PC-3 (cell line): ENCODE data around the gene ANKZF1. TPM values are rescaled to one million over a fixed set of nuclear protein-coding genes. Genes with fewer than 3 reads are reported as not detected.
A peak's percentile ranks its signal among the peaks of the same experiment; 100 is the strongest.

Source experiments
- ATAC-seq: fragments of 200-7000 bp; cut with Tn5 transposase; 2 replicates; pipeline ENCODE4 v1.9.1; 2020; ENCODE audit warnings: mild to moderate bottlenecking, moderate library complexity
- BruUV-seq: library from RNA; stranded (reverse); fragments of 400-500 nt; replicated peaks from 2 replicates; lab custom pipeline; 2021; lab: Mats Ljungman, UMichigan
- CTCF ChIA-PET: fragments of 300-600 bp; sonication (Branson Sonifier 250); formaldehyde crosslinking; loops from one replicate; lab custom pipeline; 2022; ENCODE audit warnings: antibody characterized with exemption; lab: Charles Lee
- POLR2A ChIA-PET: fragments of 300-600 bp; sonication (Branson Sonifier 250); formaldehyde crosslinking; loops from one replicate; lab custom pipeline; 2022; ENCODE audit warnings: antibody characterized with exemption; ENCODE audit not compliant: unreplicated experiment; lab: Charles Lee
- DNase-seq: peaks from one replicate; pipeline ENCODE4 v3.0.0-alpha.2; 2015
- H2AFZ ChIP-seq: fragments of 300-600 bp; sonication (generic); 2 replicates; pipeline ENCODE4 v1.6.0; 2016; ENCODE audit warnings: antibody characterized with exemption, low read length
- H3F3A ChIP-seq: fragments of 300-600 bp; sonication (generic); one replicate; pipeline ENCODE4 v1.6.0; 2017; ENCODE audit warnings: antibody characterized with exemption, low read length, control low read depth, mild to moderate bottlenecking; ENCODE audit not compliant: unreplicated experiment
- H3K27ac ChIP-seq: fragments of 300-600 bp; sonication (generic); 2 replicates; pipeline ENCODE4 v1.5.1; 2016; ENCODE audit warnings: mild to moderate bottlenecking, low read length
- H3K27me3 ChIP-seq: fragments of 300-600 bp; sonication (generic); 2 replicates; pipeline ENCODE4 v1.6.1; 2016; ENCODE audit warnings: low read length, mixed read lengths
- H3K36me3 ChIP-seq: fragments of 300-600 bp; sonication (generic); 2 replicates; pipeline ENCODE4 v1.6.1; 2016; ENCODE audit warnings: low read depth, mixed run types, low read length, mixed read lengths
- H3K4me1 ChIP-seq: fragments of 300-600 bp; sonication (generic); 2 replicates; pipeline ENCODE4 v1.5.1; 2016; ENCODE audit warnings: low read length; ENCODE audit not compliant: insufficient read depth
- H3K4me2 ChIP-seq: fragments of 300-600 bp; sonication (generic); 2 replicates; pipeline ENCODE4 v1.6.0; 2016; ENCODE audit warnings: low read length
- H3K4me3 ChIP-seq: fragments of 300-600 bp; sonication (generic); 2 replicates; pipeline ENCODE4 v1.5.1; 2016; ENCODE audit warnings: mild to moderate bottlenecking, low read length, mixed read lengths
- H3K79me2 ChIP-seq: fragments of 300-600 bp; sonication (generic); 2 replicates; pipeline ENCODE4 v1.6.1; 2017; ENCODE audit warnings: low read length, mixed read lengths
- H3K9ac ChIP-seq: fragments of 300-600 bp; sonication (generic); 2 replicates; pipeline ENCODE4 v1.6.0; 2016; ENCODE audit warnings: mild to moderate bottlenecking, low read length
- H3K9me2 ChIP-seq: fragments of 300-600 bp; sonication (generic); replicated peaks from 2 replicates; pipeline ENCODE4 v1.6.1; 2016; ENCODE audit warnings: mixed run types, low read length, mixed read lengths
- H3K9me3 ChIP-seq: fragments of 300-600 bp; sonication (generic); 2 replicates; pipeline ENCODE4 v1.6.1; 2016; ENCODE audit warnings: low read length, mixed read lengths
- H4K20me1 ChIP-seq: fragments of 300-600 bp; sonication (generic); 2 replicates; pipeline ENCODE4 v1.6.1; 2016; ENCODE audit warnings: low read length, mixed read lengths
- CTCF ChIP-seq: fragments of 300-600 bp; sonication (generic); conservative IDR thresholded peaks from 2 replicates; pipeline ENCODE4 v1.5.1; 2017; ENCODE audit warnings: antibody characterized with exemption, low read depth, mild to moderate bottlenecking, low read length
- EZH2 ChIP-seq: fragments of 300-600 bp; sonication (generic); IDR thresholded peaks from one replicate; pipeline ENCODE4 v1.6.1; 2017; ENCODE audit warnings: antibody characterized with exemption, mild to moderate bottlenecking, low read length; ENCODE audit not compliant: unreplicated experiment
- EZH2phosphoT487 ChIP-seq: fragments of 300-600 bp; sonication (generic); IDR thresholded peaks from 2 replicates; pipeline ENCODE4 v1.6.1; 2018; ENCODE audit warnings: mild to moderate bottlenecking, antibody characterized with exemption, low read length, borderline replicate concordance
- intact Hi-C: fragments of 100-400 bp; cut with micrococcal nuclease; formaldehyde crosslinking; loops from 2 replicates; pipeline ENCODE4 v1.9.0; 2023
- total RNA-seq: library from RNA; depleted of rRNA; stranded (reverse); fragments of >200 nt; gene quantifications from 2 replicates; pipeline ENCODE4 v1.2.3, GENCODE V29; 2014

ANKZF1 gene
- total RNA-seq, 1 experiment from 2014 or later, result 67.9 TPM

DNA sequence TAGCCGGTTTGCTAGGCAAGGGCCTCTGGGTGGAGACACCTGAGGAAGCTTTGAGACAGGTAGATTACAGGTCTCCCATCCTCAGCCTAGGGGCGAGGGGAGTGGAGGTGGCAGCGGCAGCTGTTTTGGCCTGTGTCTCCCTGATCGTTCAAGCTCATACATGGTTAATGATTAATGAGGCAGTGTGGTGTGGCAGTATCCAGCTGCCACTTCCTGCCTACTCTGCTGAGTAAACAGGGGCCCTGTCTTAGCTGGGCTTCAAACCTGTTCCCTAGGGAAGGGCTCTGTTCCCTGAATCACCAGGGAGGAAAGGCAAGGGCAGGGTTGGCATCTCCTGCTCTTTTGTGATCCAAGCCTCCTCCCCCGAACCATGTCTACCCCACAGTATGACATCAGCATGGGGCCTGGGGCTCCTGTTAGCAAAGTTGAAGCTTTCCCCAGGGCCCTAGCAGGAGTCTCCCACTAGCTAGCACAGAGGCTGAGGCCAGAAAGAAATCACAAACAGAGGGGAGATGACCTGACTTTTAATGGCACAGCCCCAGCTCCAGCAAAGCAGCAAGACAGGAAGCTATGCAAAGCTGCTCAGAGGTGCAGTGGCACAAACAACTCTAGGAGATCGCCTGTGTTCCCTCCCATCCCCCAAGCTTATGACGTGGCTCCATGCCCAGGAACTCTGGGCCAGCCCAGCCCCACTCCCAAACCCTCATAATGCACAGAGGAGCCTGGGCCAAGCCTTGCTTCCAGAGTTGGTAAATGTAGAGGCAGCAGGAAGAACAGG lies 19.8 kb downstream of the ANKZF1 start:
- ATAC-seq, result peak; percentile 63
- H3K36me3 ChIP-seq, result peaks cover 14% of the 10 kb centered on the region
- peaks cover 5% of the 10 kb centered on the region for H3F3A ChIP-seq
- H3K4me2 ChIP-seq, result peak overlapping the region; percentile 70
- no peaks in the 10 kb centered on the region for H3K27me3 ChIP-seq
- POLR2A ChIA-PET, result interaction anchor here (0.6 to 0.8 kb wide), 4 partner anchors 19 to 32 kb away, joined by 4 to 16 read pairs (median 6); partner anchors contain the start of genes ANKZF1, ATG9A and DNAJB2
- no TSS peak for BruUV-seq
- TF ChIP-seq EZH2phosphoT487 (no peak), EZH2 (no peak), CTCF (no peak)
- H3K4me1 ChIP-seq, result peaks cover 69% of the 10 kb centered on the region
- H3K79me2 ChIP-seq, result peaks cover 58% of the 10 kb centered on the region
- peak overlapping the region; percentile 60 for H3K9ac ChIP-seq
- no peaks in the 10 kb centered on the region for H3K9me3 ChIP-seq
- no peaks in the 10 kb centered on the region for H3K9me2 ChIP-seq
- no peaks in the 10 kb centered on the region for H4K20me1 ChIP-seq
- DNase-seq, result peak; percentile 91
- peak overlapping the region; percentile 48 for H3K4me3 ChIP-seq
- H3K27ac ChIP-seq, result peak overlapping the region; percentile 93
- no peak overlapping the region for H2AFZ ChIP-seq
- CTCF ChIA-PET, result interaction anchor here (0.5 to 2.1 kb wide), 4 partner anchors 20 to 90 kb away, joined by 4 to 17 read pairs (median 6); partner anchors contain the start of genes ANKZF1, ATG9A and CNPPD1
- intact Hi-C loops, result loop anchor here (1.0 to 2.0 kb wide), 5 partner anchors 20 to 45 kb away; partner anchors contain the start of genes ABCB6, ANKZF1, ATG9A and DNAJB2

DNA sequence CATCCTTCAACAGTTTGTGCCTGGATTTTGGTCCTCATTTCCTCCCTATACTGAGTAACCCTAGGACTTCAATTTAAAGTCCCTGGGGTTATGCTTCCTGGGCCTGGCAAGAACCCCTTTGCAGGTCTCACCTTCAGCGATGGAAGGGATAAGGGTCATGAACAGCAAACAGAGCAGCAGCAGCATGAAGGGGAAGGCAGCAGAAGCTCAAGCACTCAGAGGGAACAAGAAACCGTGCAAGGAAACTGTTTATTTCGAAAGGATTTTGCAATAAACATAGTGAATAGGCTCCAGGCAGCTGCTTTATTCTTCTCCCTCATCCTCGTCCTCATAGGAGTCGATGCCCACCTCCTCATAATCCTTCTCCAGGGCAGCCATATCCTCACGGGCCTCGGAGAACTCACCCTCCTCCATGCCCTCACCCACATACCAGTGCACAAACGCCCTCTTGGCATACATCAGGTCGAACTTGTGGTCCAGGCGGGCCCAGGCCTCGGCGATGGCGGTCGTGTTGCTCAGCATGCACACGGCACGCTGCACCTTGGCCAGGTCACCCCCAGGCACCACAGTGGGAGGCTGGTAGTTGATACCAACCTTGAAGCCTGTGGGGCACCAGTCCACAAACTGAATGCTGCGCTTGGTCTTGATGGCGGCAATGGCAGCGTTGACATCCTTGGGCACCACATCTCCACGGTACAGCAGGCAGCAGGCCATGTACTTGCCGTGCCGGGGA lies 20.6 kb downstream of the ANKZF1 start:
- POLR2A ChIA-PET, result interaction anchor here (0.8 kb wide), 1 partner anchor 29 kb away, joined by 4 read pairs; the partner anchor contains the start of gene DNAJB2

More for the DNA sequence above, 20.6 kb downstream of the ANKZF1 start:
- peak overlapping the region; percentile 93 for H3K27ac ChIP-seq
- H3K79me2 ChIP-seq, result peaks cover 58% of the 10 kb centered on the region
- H3K4me3 ChIP-seq, result peak overlapping the region; percentile 48
- intact Hi-C loops, result no loop called here
- no peaks in the 10 kb centered on the region for H3K9me2 ChIP-seq
- no peaks in the 10 kb centered on the region for H4K20me1 ChIP-seq
- ATAC-seq, result no peak
- H3K4me1 ChIP-seq, result peaks cover 66% of the 10 kb centered on the region
- H3F3A ChIP-seq, result peaks cover 5% of the 10 kb centered on the region
- H2AFZ ChIP-seq, result no peak overlapping the region
- CTCF ChIA-PET, result interaction anchor here (1.4 to 2.1 kb wide), 2 partner anchors 45 to 73 kb away, joined by 5 to 17 read pairs; partner anchors contain the start of gene CNPPD1
- BruUV-seq, result no TSS peak
- no peak for TF ChIP-seq EZH2
- TF ChIP-seq CTCF, result no peak
- TF ChIP-seq EZH2phosphoT487, result no peak
- no peak for DNase-seq
- peak overlapping the region; percentile 70 for H3K4me2 ChIP-seq
- no peaks in the 10 kb centered on the region for H3K9me3 ChIP-seq
- H3K9ac ChIP-seq, result peak overlapping the region; percentile 60
- H3K36me3 ChIP-seq, result peaks cover 14% of the 10 kb centered on the region
- H3K27me3 ChIP-seq, result no peaks in the 10 kb centered on the region
